HG02642 (cell line): ENCODE data around the gene ALG9.
A peak's percentile ranks its signal among the peaks of the same experiment; 100 is the strongest.
"Not testable (repeated sequence)": the region's sequence is repeated elsewhere in the genome, so short reads cannot be mapped to it uniquely, and the experiment has no call there.

ENCODE experiments used
- ATAC-seq: cut with Tn5 transposase; IDR thresholded peaks from one replicate; pipeline ENCODE4 v1.9.1; 2021; ENCODE audit warnings: mild to moderate bottlenecking; ENCODE audit not compliant: unreplicated experiment, poor library complexity

ALG9 gene

GRCh38 chr11:111870886-111871692 is at the start of gene ALG9:
ALG9 (minus strand) TSS chr11:111871581; CDS start chr11:111871482, 99 bp downstream.
- ATAC-seq, result peak; percentile 94

- ATAC-seq, result no peak
Measured at GRCh38 chr11:111920908-111921307, 49.5 kb upstream of the ALG9 start.

GRCh38 chr11:111918390-111919256 is 47.2 kb upstream of the ALG9 start, which contains the start of gene C11orf52:
C11orf52 (plus strand) TSS chr11:111918913; CDS start chr11:111918973, 60 bp downstream.
- no peak for ATAC-seq

- ATAC-seq, result no peak
Measured at GRCh38 chr11:111917788-111918187, 46.4 kb upstream of the ALG9 start.

- ATAC-seq, result no peak
Measured at GRCh38 chr11:111917312-111917711, 45.9 kb upstream of the ALG9 start.

- ATAC-seq, result no peak
Measured at GRCh38 chr11:111916768-111917167, 45.4 kb upstream of the ALG9 start.

GRCh38 chr11:111913997-111914396 is 42.6 kb upstream of the ALG9 start:
- ATAC-seq, result no peak

- ATAC-seq, result no peak
Measured at GRCh38 chr11:111913031-111913861, 41.9 kb upstream of the ALG9 start.

- no peak for ATAC-seq
Measured at GRCh38 chr11:111912535-111912934, 41.2 kb upstream of the ALG9 start, which contains the start of gene HSPB2. HSPB2 (plus strand) TSS chr11:111912734; CDS start chr11:111912830, 96 bp downstream.

- ATAC-seq, result no peak
Measured at GRCh38 chr11:111911563-111912401, 40.4 kb upstream of the ALG9 start, which contains the start of gene CRYAB. CRYAB (minus strand) TSS chr11:111911770; CDS start chr11:111911724, 46 bp downstream.

- ATAC-seq, result no peak
Measured at GRCh38 chr11:111910676-111911562, 39.5 kb upstream of the ALG9 start.

- ATAC-seq, result no peak
Measured at GRCh38 chr11:111909378-111909777, 38.0 kb upstream of the ALG9 start.

GRCh38 chr11:111908639-111909305 is 37.4 kb upstream of the ALG9 start:
- ATAC-seq, result no peak

- no peak for ATAC-seq
Measured at GRCh38 chr11:111906680-111907079, 35.3 kb upstream of the ALG9 start.

GRCh38 chr11:111905411-111905810 is 34.0 kb upstream of the ALG9 start:
- ATAC-seq, result no peak

- no peak for ATAC-seq
Measured at GRCh38 chr11:111886844-111887243, 15.5 kb upstream of the ALG9 start.

GRCh38 chr11:111886032-111886431 is 14.7 kb upstream of the ALG9 start:
- ATAC-seq, result no peak

- not testable (repeated sequence) for ATAC-seq
Measured at GRCh38 chr11:111885053-111885452, 13.7 kb upstream of the ALG9 start.
